ENCODE data around the gene ARIH2. TPM values are rescaled to one million over a fixed set of nuclear protein-coding genes. Genes with fewer than 3 reads are reported as not detected.

Gene ARIH2
- total and polyA plus RNA-seq, 9 of the 15 experiments (the other 6 are each of a cell fraction or from before 2014, with no cell fraction given) = 27.0 to 120 (median 108) TPM

- FAIRE-seq = no peak
- Histone ChIP-seq H3K4me3 (no peak overlapping the region), H2AFZ (ENCODE audit: low read depth, low read length) (no peak overlapping the region), H3K9ac (ENCODE audit: insufficient read depth in 1 of 2, low read depth in 2 of 2, low read length in 2 of 2) (no peak overlapping the region), H3K79me2 (ENCODE audit: control insufficient read depth, insufficient read depth, low read length) (peaks cover 6% of the 10 kb centered on the region; the same call in 2 of the 3 replicates), H3K9me3 (replicated peaks; ENCODE audit: control insufficient read depth, insufficient read depth, low read depth, low read length) (no peaks in the 10 kb centered on the region), H3K9me1 (ENCODE audit: control insufficient read depth, insufficient read depth, low read length) (no peaks in the 10 kb centered on the region), H3K36me3 (ENCODE audit: control insufficient read depth, insufficient read depth, low read length) (peaks cover 67% of the 10 kb centered on the region), H4K20me1 (replicated peaks; ENCODE audit: control insufficient read depth, insufficient read depth, low read length) (peaks cover 5% of the 10 kb centered on the region; the same call in 1 of the 2 replicates), H3K27me3 (ENCODE audit: control insufficient read depth in 2 of 2, insufficient read depth in 2 of 2, low read length in 2 of 2) (no peaks in the 10 kb centered on the region), H3K4me2 (ENCODE audit: insufficient read depth, low read length) (no peak overlapping the region), H3K27ac (ENCODE audit: extremely low read depth, low read depth, low read length) (no peak overlapping the region), H3K4me1 (replicated peaks in 1 of 2; ENCODE audit: control insufficient read depth in 2 of 2, insufficient read depth in 2 of 2, low read length in 2 of 2) (no peaks in the 10 kb centered on the region)
- no peak for ATAC-seq
- in situ Hi-C loops (cut with MboI) (no loop called here), intact Hi-C loops (cut with micrococcal nuclease) (no loop called here)
- DNase-seq (ENCODE audit: extremely low read depth in 1 of 4, low spot score in 3 of 4) = no peak
- no TSS peak for BruUV-seq (replicated peaks)
- POLR2A ChIA-PET = no interaction called here
- CTCF ChIA-PET (ENCODE audit: low intra/inter-chr PET ratio) = no interaction called here
- 87% methylated on average over 2 of the region's 2 CpGs for WGBS (ENCODE audit: insufficient coverage, low coverage, missing lambda C conversion rate)
- TF ChIP-seq MTF1 (CRISPR knock-in tag; IDR thresholded peaks at IDR 0.05; ENCODE audit: borderline replicate concordance) = no peak
- TF ChIP-seq RBM22 (IDR thresholded peaks at IDR 0.05; ENCODE audit: low read depth, low read length, poor library complexity, severe bottlenecking) = no peak
- no peak for TF ChIP-seq STAT6 (CRISPR knock-in tag; IDR thresholded peaks at IDR 0.05)
- TF ChIP-seq SPI1 (IDR thresholded peaks at IDR 0.05; ENCODE audit: borderline replicate concordance, low read depth, low read length) = no peak
- TF ChIP-seq TCF15 (CRISPR knock-in tag; IDR thresholded peaks at IDR 0.05) = no peak
- TF ChIP-seq NFE2 (IDR thresholded peaks at IDR 0.05; ENCODE audit: low read depth) = no peak
- no peak for TF ChIP-seq SNIP1 (IDR thresholded peaks at IDR 0.05; ENCODE audit: low read depth)
- TF ChIP-seq SP2 (IDR thresholded peaks at IDR 0.05; ENCODE audit: extremely low read depth, low read depth, low read length, poor library complexity, severe bottlenecking) = no peak
- TF ChIP-seq CREB3 (tag; conservative IDR thresholded peaks at IDR 0.05; ENCODE audit: low read depth) = no peak
These were observed 44.9 kb downstream of the ARIH2 start for GRCh38 chr3:48963591-48963990.
